ENCODE results near the gene RGS6.

GRCh38 chr14:72215080-72215479 is 282.9 kb downstream of the RGS6 start:
- no peak for TF ChIP-seq CTBP1 (IDR thresholded peaks at IDR 0.05; ENCODE audit: borderline replicate concordance)
- no peak for TF ChIP-seq BHLHE40 (IDR thresholded peaks at IDR 0.05; ENCODE audit: borderline replicate concordance)
- TF ChIP-seq FOXK2 (IDR thresholded peaks at IDR 0.05) = no peak
- TF ChIP-seq SP1 (IDR thresholded peaks at IDR 0.05) = no peak
- TF ChIP-seq HDGF (IDR thresholded peaks at IDR 0.05; ENCODE audit: borderline replicate concordance) = no peak
- no peak for TF ChIP-seq TARDBP (IDR thresholded peaks at IDR 0.05)
- no peak for TF ChIP-seq ZNF384 (IDR thresholded peaks at IDR 0.05)
- TF ChIP-seq ELF4 (IDR thresholded peaks at IDR 0.05) = no peak
- TF ChIP-seq PKNOX1 (IDR thresholded peaks at IDR 0.05) = no peak
- no peak for TF ChIP-seq SUZ12 (IDR thresholded peaks at IDR 0.05)
- TF ChIP-seq L3MBTL2 (conservative IDR thresholded peaks at IDR 0.05) = no peak
- TF ChIP-seq NFRKB (IDR thresholded peaks at IDR 0.05) = no peak
